ENCODE data around the gene NRXN2. TPM values are rescaled to one million over a fixed set of nuclear protein-coding genes. Genes with fewer than 3 reads are reported as not detected.
A peak's percentile ranks its signal among the peaks of the same experiment; 100 is the strongest.

Gene NRXN2
- total and polyA plus RNA-seq, 2 of the 13 experiments (the other 11 are each of a cell fraction or from before 2014, with no cell fraction given), result not detected

DNA sequence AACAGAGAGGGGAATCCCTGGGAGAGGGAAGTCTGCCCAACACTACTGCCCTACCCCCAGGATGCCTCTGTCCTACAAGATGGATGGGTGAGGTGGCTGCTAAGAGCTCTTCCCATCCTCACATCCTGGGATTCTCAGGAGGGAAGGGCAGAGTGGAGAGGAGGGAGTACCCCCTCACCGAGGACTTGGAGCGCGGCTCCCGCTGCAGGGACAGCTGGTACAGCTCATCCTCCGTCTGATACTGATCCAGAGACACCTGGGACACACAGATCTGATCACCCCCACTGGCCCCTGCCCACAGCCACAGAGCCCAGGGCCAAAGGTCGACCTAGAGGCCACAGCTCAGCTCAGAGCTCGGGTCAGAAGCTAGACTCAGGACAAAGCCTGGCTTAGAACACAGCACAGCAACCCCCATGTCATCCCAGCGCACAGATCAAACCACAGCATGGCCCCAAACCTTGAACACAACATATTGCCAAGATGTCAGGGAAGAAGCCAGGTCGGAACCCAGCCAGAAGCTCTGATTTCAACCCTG lies 12.8 kb upstream of the NRXN2 start:
- DNase-seq (ENCODE audit: low spot score), result no peak

DNA sequence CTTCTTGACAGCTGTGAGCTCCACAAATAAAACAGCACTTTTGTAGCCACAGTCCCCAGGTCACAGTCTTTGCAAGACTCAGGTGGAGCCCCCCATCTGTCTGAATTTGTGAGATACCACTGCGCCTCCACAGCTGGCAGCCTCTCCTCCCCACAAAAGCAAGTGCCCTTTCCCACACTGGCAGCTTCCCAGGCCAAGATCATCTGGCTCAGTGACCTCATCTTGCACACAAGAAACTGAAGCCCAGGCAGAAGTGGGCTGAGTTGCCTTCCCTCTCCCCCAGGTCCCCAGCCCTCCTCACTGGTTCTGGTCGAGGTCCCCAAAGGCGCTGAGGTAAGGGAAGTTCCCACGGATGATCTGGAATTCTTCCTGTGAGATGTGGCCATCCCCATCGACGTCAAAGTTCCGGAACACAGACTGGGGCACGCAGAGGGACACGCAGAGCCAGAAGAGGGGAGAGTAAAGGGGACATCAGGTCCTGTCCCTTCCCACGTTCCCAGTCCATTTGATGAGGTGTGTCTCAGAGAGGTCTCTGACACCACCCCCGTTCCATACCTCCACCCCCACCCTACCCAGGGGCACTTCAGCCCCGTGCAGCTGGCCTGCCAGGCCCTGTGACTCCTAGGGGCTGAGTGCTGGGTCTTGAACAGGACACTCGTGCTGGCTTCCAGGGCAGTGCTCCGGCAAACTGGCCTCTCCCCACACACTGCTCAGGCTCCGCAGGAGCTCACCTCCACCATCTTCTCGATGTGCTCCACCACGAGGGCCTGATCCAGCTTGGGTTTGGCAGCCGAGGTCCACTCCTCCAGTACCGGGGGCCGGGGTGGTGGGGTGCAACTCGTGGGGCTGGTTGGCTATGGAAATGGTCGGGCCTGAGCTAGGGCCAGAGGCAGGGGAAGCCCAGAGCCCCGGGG lies 12.1 kb upstream of the NRXN2 start:
- intact Hi-C loops (cut with micrococcal nuclease; ENCODE audit: unreplicated experiment), result no loop called here
- no peak overlapping the region for H3K27ac ChIP-seq (ENCODE audit: extremely low read length, insufficient read depth, low read length)
- H3K27me3 ChIP-seq (ENCODE audit: control insufficient read depth in 1 of 2, insufficient read depth in 2 of 2, low read length in 2 of 2), result peaks cover 3 to 43% of the 10 kb centered on the region in 2 experiments; a peak in 3 of 5 replicates
- no peak overlapping the region for H3K9ac ChIP-seq (ENCODE audit: insufficient read depth, low read depth, low read length)
- H4K20me1 ChIP-seq (ENCODE audit: insufficient read depth, low read length), result no peaks in the 10 kb centered on the region
- FAIRE-seq (no peak), ATAC-seq (peak; percentile 62), DNase-seq (ENCODE audit: low spot score) (no peak)
- no peaks in the 10 kb centered on the region for H3K79me2 ChIP-seq (ENCODE audit: insufficient read depth, low read length)
- in situ Hi-C loops (cut with HindIII; ENCODE audit: extremely low pct_ligation_motif_present, low pct_unique_long_range_greater_than_20kb), result loop anchor here (5.0 kb wide), 1 partner anchor 58 kb away; no protein-coding TSS in a partner anchor
- H3K9me3 ChIP-seq (ENCODE audit: low read length), result no peaks in the 10 kb centered on the region
- H3K4me1 ChIP-seq (ENCODE audit: insufficient read depth, low read length), result peaks cover 11% of the 10 kb centered on the region
- ChIA-PET CTCF (ENCODE audit: low intra/inter-chr PET ratio, low total read pairs) (no interaction called here), POLR2A (no interaction called here)
- H3K4me2 ChIP-seq (ENCODE audit: low read depth, low read length), result no peak overlapping the region
- no TSS peak for BruUV-seq (replicated peaks)
- no peaks in the 10 kb centered on the region for H3K36me3 ChIP-seq (replicated peaks in 1 of 2; ENCODE audit: control insufficient read depth in 1 of 2, insufficient read depth in 2 of 2, low read length in 2 of 2)
- no peak overlapping the region for H3K4me3 ChIP-seq (replicated peaks in 1 of 3; ENCODE audit: insufficient read depth in 1 of 3, low read depth in 2 of 3, low read length in 3 of 3)
- no peak overlapping the region for H2AFZ ChIP-seq (ENCODE audit: low read length)
- WGBS (ENCODE audit: low lambda C conversion rate), result 31% methylated on average over 10 of the region's 23 CpGs
- TF ChIP-seq, protein P1, sequence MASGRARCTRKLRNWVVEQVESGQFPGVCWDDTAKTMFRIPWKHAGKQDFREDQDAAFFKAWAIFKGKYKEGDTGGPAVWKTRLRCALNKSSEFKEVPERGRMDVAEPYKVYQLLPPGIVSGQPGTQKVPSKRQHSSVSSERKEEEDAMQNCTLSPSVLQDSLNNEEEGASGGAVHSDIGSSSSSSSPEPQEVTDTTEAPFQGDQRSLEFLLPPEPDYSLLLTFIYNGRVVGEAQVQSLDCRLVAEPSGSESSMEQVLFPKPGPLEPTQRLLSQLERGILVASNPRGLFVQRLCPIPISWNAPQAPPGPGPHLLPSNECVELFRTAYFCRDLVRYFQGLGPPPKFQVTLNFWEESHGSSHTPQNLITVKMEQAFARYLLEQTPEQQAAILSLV (CRISPR knock-in tag; IDR thresholded peaks at IDR 0.05; ENCODE audit: borderline replicate concordance), result no peak
- TF ChIP-seq HOXA9 (CRISPR knock-in tag; IDR thresholded peaks at IDR 0.05; ENCODE audit: borderline replicate concordance) (no peak), FOXK1 (CRISPR knock-in tag; IDR thresholded peaks at IDR 0.05; ENCODE audit: borderline replicate concordance, low read depth) (no peak), SIN3A (IDR thresholded peaks at IDR 0.05; ENCODE audit: borderline replicate concordance, low read depth, low read length) (no peak), ZNF317 (CRISPR knock-in tag; IDR thresholded peaks at IDR 0.05) (no peak), ZNF343 (CRISPR knock-in tag; IDR thresholded peaks at IDR 0.05) (no peak), GTF3A (CRISPR knock-in tag; conservative IDR thresholded peaks at IDR 0.05) (no peak)
- TF ChIP-seq, protein P2, sequence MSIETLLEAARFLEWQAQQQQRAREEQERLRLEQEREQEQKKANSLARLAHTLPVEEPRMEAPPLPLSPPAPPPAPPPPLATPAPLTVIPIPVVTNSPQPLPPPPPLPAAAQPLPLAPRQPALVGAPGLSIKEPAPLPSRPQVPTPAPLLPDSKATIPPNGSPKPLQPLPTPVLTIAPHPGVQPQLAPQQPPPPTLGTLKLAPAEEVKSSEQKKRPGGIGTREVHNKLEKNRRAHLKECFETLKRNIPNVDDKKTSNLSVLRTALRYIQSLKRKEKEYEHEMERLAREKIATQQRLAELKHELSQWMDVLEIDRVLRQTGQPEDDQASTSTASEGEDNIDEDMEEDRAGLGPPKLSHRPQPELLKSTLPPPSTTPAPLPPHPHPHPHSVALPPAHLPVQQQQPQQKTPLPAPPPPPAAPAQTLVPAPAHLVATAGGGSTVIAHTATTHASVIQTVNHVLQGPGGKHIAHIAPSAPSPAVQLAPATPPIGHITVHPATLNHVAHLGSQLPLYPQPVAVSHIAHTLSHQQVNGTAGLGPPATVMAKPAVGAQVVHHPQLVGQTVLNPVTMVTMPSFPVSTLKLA (IDR thresholded peaks at IDR 0.05), result no peak

More for the DNA sequence above, 12.8 kb upstream of the NRXN2 start:
- H3K36me3 ChIP-seq (replicated peaks in 1 of 2; ENCODE audit: control insufficient read depth in 1 of 2, insufficient read depth in 2 of 2, low read length in 2 of 2), result no peaks in the 10 kb centered on the region
- no peak overlapping the region for H3K4me2 ChIP-seq (ENCODE audit: low read depth, low read length)
- H3K27me3 ChIP-seq (ENCODE audit: control insufficient read depth in 1 of 2, insufficient read depth in 2 of 2, low read length in 2 of 2), result peaks cover 3 to 43% of the 10 kb centered on the region in 2 experiments; a peak in 3 of 5 replicates
- no peaks in the 10 kb centered on the region for H3K9me3 ChIP-seq (ENCODE audit: low read length)
- CTCF ChIA-PET (ENCODE audit: low intra/inter-chr PET ratio, low total read pairs), result no interaction called here
- H3K27ac ChIP-seq (ENCODE audit: extremely low read length, insufficient read depth, low read length), result no peak overlapping the region
- no peak overlapping the region for H3K9ac ChIP-seq (ENCODE audit: insufficient read depth, low read depth, low read length)
- intact Hi-C loops (cut with micrococcal nuclease; ENCODE audit: unreplicated experiment), result no loop called here
- ATAC-seq (peak; percentile 65), FAIRE-seq (no peak)
- no peak overlapping the region for H2AFZ ChIP-seq (ENCODE audit: low read length)
- BruUV-seq (replicated peaks), result no TSS peak
- POLR2A ChIA-PET, result no interaction called here
- H4K20me1 ChIP-seq (ENCODE audit: insufficient read depth, low read length), result 0 out of 2 replicates have a peak, but pooled peaks cover 1% of the 10 kb centered on the region
- peaks cover 11% of the 10 kb centered on the region for H3K4me1 ChIP-seq (ENCODE audit: insufficient read depth, low read length)
- in situ Hi-C loops (cut with HindIII; ENCODE audit: extremely low pct_ligation_motif_present, low pct_unique_long_range_greater_than_20kb), result loop anchor here (5.0 kb wide), 1 partner anchor 58 kb away; no protein-coding TSS in a partner anchor
- TF ChIP-seq BRD4 (CRISPR knock-in tag; IDR thresholded peaks at IDR 0.05) (0 out of 2 replicates have a peak, but pooled peaks have one; percentile 28), ZNF766 (CRISPR knock-in tag; IDR thresholded peaks at IDR 0.05; ENCODE audit: borderline replicate concordance) (no peak), ZNF326 (CRISPR knock-in tag; IDR thresholded peaks at IDR 0.05; ENCODE audit: borderline replicate concordance) (no peak), NR2F6 (IDR thresholded peaks at IDR 0.05) (no peak), NR2F6 (CRISPR knock-in tag; IDR thresholded peaks at IDR 0.05) (no peak), PCBP2 (optimal IDR thresholded peaks at IDR 0.05; ENCODE audit: low read depth, low read length, poor library complexity, severe bottlenecking) (no peak), ZFX (CRISPR knock-in tag; IDR thresholded peaks at IDR 0.05; ENCODE audit: low read depth) (no peak), HNF4A (CRISPR knock-in tag; IDR thresholded peaks at IDR 0.05) (peak; percentile 65), RELA (CRISPR knock-in tag; IDR thresholded peaks at IDR 0.05) (no peak)
- no peak overlapping the region for H3K4me3 ChIP-seq (replicated peaks in 1 of 3; ENCODE audit: insufficient read depth in 1 of 3, low read depth in 2 of 3, low read length in 3 of 3)
- H3K79me2 ChIP-seq (ENCODE audit: insufficient read depth, low read length), result no peaks in the 10 kb centered on the region
- no CpG with 5 or more reads among the region's 9 CpGs for WGBS (ENCODE audit: low lambda C conversion rate)
